Measurements from ENCODE around the gene AKAIN1.

DNA sequence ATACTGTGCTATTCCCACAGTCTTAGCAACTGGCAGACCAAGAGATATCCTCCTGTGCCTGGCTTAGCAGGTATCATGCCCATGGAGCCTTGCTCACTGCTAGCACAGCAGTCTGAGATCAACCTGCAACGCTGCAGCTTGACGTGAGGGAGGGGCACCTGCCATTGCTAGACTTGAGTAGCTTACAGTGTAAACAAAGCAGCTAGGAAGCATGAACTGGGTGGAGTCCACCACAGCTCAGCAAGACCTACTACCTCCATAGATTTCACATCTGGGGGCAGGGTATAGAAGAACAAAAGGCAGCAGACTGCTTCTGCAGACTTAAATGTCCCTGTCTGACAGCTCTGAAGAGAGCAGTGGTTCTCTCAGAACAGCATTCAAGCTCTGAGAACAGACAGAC is 74.8 kb downstream of the AKAIN1 start:
- TF ChIP-seq, protein P1, sequence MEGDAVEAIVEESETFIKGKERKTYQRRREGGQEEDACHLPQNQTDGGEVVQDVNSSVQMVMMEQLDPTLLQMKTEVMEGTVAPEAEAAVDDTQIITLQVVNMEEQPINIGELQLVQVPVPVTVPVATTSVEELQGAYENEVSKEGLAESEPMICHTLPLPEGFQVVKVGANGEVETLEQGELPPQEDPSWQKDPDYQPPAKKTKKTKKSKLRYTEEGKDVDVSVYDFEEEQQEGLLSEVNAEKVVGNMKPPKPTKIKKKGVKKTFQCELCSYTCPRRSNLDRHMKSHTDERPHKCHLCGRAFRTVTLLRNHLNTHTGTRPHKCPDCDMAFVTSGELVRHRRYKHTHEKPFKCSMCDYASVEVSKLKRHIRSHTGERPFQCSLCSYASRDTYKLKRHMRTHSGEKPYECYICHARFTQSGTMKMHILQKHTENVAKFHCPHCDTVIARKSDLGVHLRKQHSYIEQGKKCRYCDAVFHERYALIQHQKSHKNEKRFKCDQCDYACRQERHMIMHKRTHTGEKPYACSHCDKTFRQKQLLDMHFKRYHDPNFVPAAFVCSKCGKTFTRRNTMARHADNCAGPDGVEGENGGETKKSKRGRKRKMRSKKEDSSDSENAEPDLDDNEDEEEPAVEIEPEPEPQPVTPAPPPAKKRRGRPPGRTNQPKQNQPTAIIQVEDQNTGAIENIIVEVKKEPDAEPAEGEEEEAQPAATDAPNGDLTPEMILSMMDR (conservative IDR thresholded peaks at IDR 0.05; ENCODE audit: low read length): no peak
- TF ChIP-seq EZH2phosphoT487 (IDR thresholded peaks at IDR 0.05; ENCODE audit: borderline replicate concordance, low read depth, low read length): no peak
